Testis (tissue), 3 donors: ENCODE measurements around the gene DHX57. TPM values are rescaled to one million over a fixed set of nuclear protein-coding genes. Genes with fewer than 3 reads are reported as not detected.
A peak's percentile ranks its signal among the peaks of the same experiment; 100 is the strongest.

Source experiments
- DNase-seq: peaks from one replicate; pipeline ENCODE4 v3.0.0-alpha.2; 2019
- H3K27ac ChIP-seq, 2 donors: fragments of 200-600 bp; sonication (generic); one replicate each; pipeline ENCODE4 v1.5.1; 2019
- H3K27me3 ChIP-seq: fragments of 200-600 bp; sonication (generic); one replicate; pipeline ENCODE4 v1.5.1; 2019
- H3K36me3 ChIP-seq: fragments of 200-600 bp; sonication (generic); one replicate; pipeline ENCODE4 v1.5.1; 2017; ENCODE audit warnings: low read depth; ENCODE audit errors: missing control alignments
- H3K4me1 ChIP-seq: fragments of 200-600 bp; sonication (generic); one replicate; pipeline ENCODE4 v1.5.1; 2019
- H3K4me3 ChIP-seq, 2 donors: fragments of 200-600 bp; sonication (generic); one replicate each; pipeline ENCODE4 v1.5.1; 2017 to 2019
- H3K9me3 ChIP-seq: fragments of 200-600 bp; sonication (generic); one replicate; pipeline ENCODE4 v1.5.1; 2017
- POLR2A ChIP-seq: fragments of 450-650 bp; IDR thresholded peaks from one replicate; pipeline ENCODE4 v1.6.1; 2017; ENCODE audit warnings: antibody characterized with exemption, mild to moderate bottlenecking, moderate library complexity
- WGBS, 2 donors: methylation state at CpG; one replicate each; pipeline ENCODE4 v1.1.5; 2018; 5-methylcytosine and 5-hydroxymethylcytosine counted together
- intact Hi-C: fragments of 100-400 bp; cut with DNase I; formaldehyde crosslinking; loops from one replicate; pipeline ENCODE4 v1.15.1; 2023; ENCODE audit warnings: low total_unique reads
- polyA plus RNA-seq: library from polyadenylated mRNA; stranded (reverse); fragments of 350-450 nt; fragmentation: Illumina TruSeq; extraction: RNeasy Lipid Tissue Mini Kit (QIAGEN cat#74804); gene quantifications from one replicate; pipeline ENCODE4 v1.2.3, GENCODE V29; 2014; ENCODE audit warnings: low read depth, low replicate concordance; ENCODE audit not compliant: insufficient read depth
- total RNA-seq, 2 donors: library from RNA; depleted of rRNA; stranded (reverse); fragments of >200 nt; gene quantifications; one replicate each; pipeline ENCODE4 v1.2.3, GENCODE V29; 2016
- TF ChIP-seq, protein P1 (sequence below), 3 experiments: fragments of 450-650 bp in 2 of 3; fragments of 200-600 bp in 1 of 3; sonication (generic) in 1 of 3; IDR thresholded peaks; one replicate each; pipeline ENCODE4 v1.5.1; 2016 to 2019; ENCODE audit warnings: antibody characterized with exemption in 3 of 3, mild to moderate bottlenecking in 2 of 3, moderate library complexity in 1 of 3

The DHX57 gene
- total and polyA plus RNA-seq, 3 donors from 2014 or later, result 36.8 to 74.2 (median 63.7) TPM

- H3K9me3 ChIP-seq, result no peaks in the 10 kb centered on the region
- H3K27me3 ChIP-seq, result no peaks in the 10 kb centered on the region
- no peak overlapping the region for H3K27ac ChIP-seq
- TF ChIP-seq POLR2A, result no peak
- TF ChIP-seq, protein P1, sequence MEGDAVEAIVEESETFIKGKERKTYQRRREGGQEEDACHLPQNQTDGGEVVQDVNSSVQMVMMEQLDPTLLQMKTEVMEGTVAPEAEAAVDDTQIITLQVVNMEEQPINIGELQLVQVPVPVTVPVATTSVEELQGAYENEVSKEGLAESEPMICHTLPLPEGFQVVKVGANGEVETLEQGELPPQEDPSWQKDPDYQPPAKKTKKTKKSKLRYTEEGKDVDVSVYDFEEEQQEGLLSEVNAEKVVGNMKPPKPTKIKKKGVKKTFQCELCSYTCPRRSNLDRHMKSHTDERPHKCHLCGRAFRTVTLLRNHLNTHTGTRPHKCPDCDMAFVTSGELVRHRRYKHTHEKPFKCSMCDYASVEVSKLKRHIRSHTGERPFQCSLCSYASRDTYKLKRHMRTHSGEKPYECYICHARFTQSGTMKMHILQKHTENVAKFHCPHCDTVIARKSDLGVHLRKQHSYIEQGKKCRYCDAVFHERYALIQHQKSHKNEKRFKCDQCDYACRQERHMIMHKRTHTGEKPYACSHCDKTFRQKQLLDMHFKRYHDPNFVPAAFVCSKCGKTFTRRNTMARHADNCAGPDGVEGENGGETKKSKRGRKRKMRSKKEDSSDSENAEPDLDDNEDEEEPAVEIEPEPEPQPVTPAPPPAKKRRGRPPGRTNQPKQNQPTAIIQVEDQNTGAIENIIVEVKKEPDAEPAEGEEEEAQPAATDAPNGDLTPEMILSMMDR (IDR thresholded peaks at IDR 0.05), result no peak
- H3K4me3 ChIP-seq, result no peak overlapping the region
- DNase-seq, result no peak
- 100% methylated on average over 1 of the region's 1 CpG for WGBS, 2 donors
- no peaks in the 10 kb centered on the region for H3K36me3 ChIP-seq
- no peaks in the 10 kb centered on the region for H3K4me1 ChIP-seq
- intact Hi-C loops, result no loop called here
Observed at GRCh38 chr2:38887902-38888554, 12.3 kb upstream of the DHX57 start.

DNA sequence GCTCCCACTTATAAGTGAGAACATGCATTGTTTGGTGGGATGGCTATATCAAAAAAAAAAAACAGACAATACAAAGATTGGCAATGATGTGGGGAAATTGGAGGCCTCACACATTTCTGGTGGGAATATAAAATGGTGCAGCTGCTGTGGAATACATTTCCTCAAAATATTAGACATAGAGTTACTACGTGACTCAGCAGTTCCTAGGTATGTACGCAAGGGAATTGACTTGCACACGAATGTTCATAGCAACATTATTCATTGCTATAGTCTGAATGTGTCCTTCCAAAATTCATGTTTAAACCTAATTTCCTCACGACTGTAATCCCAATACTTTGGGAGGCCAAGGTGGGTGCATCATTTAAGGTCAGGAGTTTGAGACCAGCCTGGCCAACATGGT, 11.6 kb upstream of the DHX57 start:
- H3K27ac ChIP-seq, result no peak overlapping the region

GRCh38 chr2:38886063-38886462, 10.3 kb upstream of the DHX57 start:
- H3K27ac ChIP-seq, result no peak overlapping the region
- TF ChIP-seq, protein P1 (IDR thresholded peaks at IDR 0.05), result no peak
- no peak for TF ChIP-seq POLR2A
- H3K4me1 ChIP-seq, result no peaks in the 10 kb centered on the region
- no peaks in the 10 kb centered on the region for H3K9me3 ChIP-seq
- H3K27me3 ChIP-seq, result no peaks in the 10 kb centered on the region
- no peak overlapping the region for H3K4me3 ChIP-seq
- no peak for DNase-seq
- no peaks in the 10 kb centered on the region for H3K36me3 ChIP-seq
- intact Hi-C loops, result no loop called here

More for the DNA sequence above, 11.6 kb upstream of the DHX57 start:
- Histone ChIP-seq H3K4me3 (no peak overlapping the region), H3K27me3 (no peaks in the 10 kb centered on the region), H3K9me3 (no peaks in the 10 kb centered on the region), H3K36me3 (no peaks in the 10 kb centered on the region), H3K4me1 (no peaks in the 10 kb centered on the region)
- TF ChIP-seq, protein P1 (IDR thresholded peaks at IDR 0.05), result no peak
- TF ChIP-seq POLR2A, result no peak
- 95 to 96% methylated on average over 4 of the region's 4 CpGs for WGBS, 2 donors
- no peak for DNase-seq
- intact Hi-C loops, result no loop called here

GRCh38 chr2:38876407-38876806, 673 bp upstream of the DHX57 start:
- peak; percentile 16 for DNase-seq
- Histone ChIP-seq H3K27ac (peak overlapping the region in 1 of 2 donors; percentile 59), H3K9me3 (no peaks in the 10 kb centered on the region), H3K4me3 (peak overlapping the region; percentile 80 to 89), H3K27me3 (no peaks in the 10 kb centered on the region), H3K4me1 (no peaks in the 10 kb centered on the region), H3K36me3 (no peaks in the 10 kb centered on the region)
- intact Hi-C loops, result no loop called here
- WGBS, 2 donors, result 12 to 18% methylated on average over 10 of the region's 10 CpGs
- TF ChIP-seq POLR2A, result no peak
- TF ChIP-seq, protein P1 (IDR thresholded peaks at IDR 0.05), result no peak

DNA sequence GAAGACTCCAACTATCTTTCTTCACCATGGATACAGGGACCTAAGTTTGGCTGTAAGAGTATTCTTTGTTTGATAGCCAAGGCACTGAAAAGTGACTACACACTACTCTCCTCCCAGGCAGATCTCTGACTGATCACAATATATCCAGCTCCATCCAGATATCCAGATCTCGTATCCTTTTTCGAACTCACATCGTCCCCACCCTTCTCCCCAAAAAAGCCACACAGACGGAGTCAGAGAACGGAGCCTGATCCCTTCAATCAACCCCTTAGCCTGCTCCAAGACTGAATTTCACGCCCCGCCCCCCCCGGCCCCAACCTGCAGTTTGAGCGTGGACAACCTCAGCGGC, 533 bp downstream of the DHX57 start:
- intact Hi-C loops, result no loop called here
- Histone ChIP-seq H3K27ac (peak overlapping the region; percentile 59 to 64), H3K4me1 (no peaks in the 10 kb centered on the region), H3K36me3 (no peaks in the 10 kb centered on the region), H3K4me3 (peak overlapping the region; percentile 80 to 89), H3K27me3 (no peaks in the 10 kb centered on the region), H3K9me3 (no peaks in the 10 kb centered on the region)
- DNase-seq, result no peak
- WGBS, 2 donors, result 0 to 2% methylated on average over 6 to 10 of the region's 10 CpGs
- TF ChIP-seq, protein P1 (IDR thresholded peaks at IDR 0.05), result no peak
- TF ChIP-seq POLR2A, result no peak
